Ovary (tissue), 9 donors: Measurements from ENCODE around the gene TPO. TPM values are rescaled to one million over a fixed set of nuclear protein-coding genes. Genes with fewer than 3 reads are reported as not detected.
"Not testable (repeated sequence)": the region's sequence is repeated elsewhere in the genome, so short reads cannot be mapped to it uniquely, and the experiment has no call there.

ENCODE experiments used
- DNase-seq, 5 donors: peaks; one replicate each; pipeline ENCODE4 v3.0.0-alpha.2; 2019 to 2020
- H3K27ac ChIP-seq, 2 donors: fragments of 200-600 bp; one replicate each; pipeline versions ENCODE4 v1.5.1 to v1.8.0; 2019 to 2022
- H3K27me3 ChIP-seq: fragments of 200-600 bp; one replicate; pipeline ENCODE4 v1.8.0; 2022
- H3K36me3 ChIP-seq: fragments of 200-600 bp; sonication (generic); one replicate; pipeline ENCODE4 v1.5.1; 2019
- H3K4me1 ChIP-seq: one replicate; pipeline ENCODE4 v1.8.1; 2013; ENCODE audit warnings: mild to moderate bottlenecking, moderate library complexity; ENCODE audit not compliant: insufficient read depth
- H3K4me3 ChIP-seq: fragments of 200-600 bp; sonication (generic); one replicate; pipeline ENCODE4 v1.5.1; 2017
- H3K9me3 ChIP-seq, 2 donors: fragments of 200-600 bp in 1 of 2; sonication (generic) in 1 of 2; one replicate each; pipeline versions ENCODE4 v1.5.1 to v1.8.1; 2013 to 2019; ENCODE audit warnings: mild to moderate bottlenecking in 1 of 2, moderate library complexity in 1 of 2
- EP300 ChIP-seq: sonication (generic); formaldehyde crosslinking; IDR thresholded peaks from one replicate; pipeline ENCODE4 v1.6.1; 2017; ENCODE audit warnings: antibody characterized with exemption
- POLR2A ChIP-seq: fragments of 450-650 bp; IDR thresholded peaks from one replicate; pipeline ENCODE4 v1.6.1; 2017; ENCODE audit warnings: antibody characterized with exemption, mild to moderate bottlenecking, moderate library complexity
- WGBS, 3 donors: extraction: QIAGEN DNeasy Blood & Tissue Kit in 1 of 3; methylation state at CpG; one replicate each; pipeline versions ENCODE4 v1.1.5 to v1.1.7; 2013 to 2017; 5-methylcytosine and 5-hydroxymethylcytosine counted together
- intact Hi-C, 4 donors: fragments of 100-400 bp; cut with DNase I; formaldehyde crosslinking; loops; one replicate each; pipeline versions ENCODE4 v1.11.0 to v1.15.1; 2022 to 2023
- polyA plus RNA-seq, 2 donors: library from polyadenylated mRNA; stranded (reverse); fragments of 200-250 nt in 1 of 2; fragments of 350-450 nt in 1 of 2; fragmentation: Illumina TruSeq in 1 of 2; extraction: RNeasy Lipid Tissue Mini Kit (QIAGEN cat#74804) in 1 of 2; gene quantifications; one replicate each; pipeline ENCODE4 v1.2.3, GENCODE V29; 2013 to 2014
- total RNA-seq, 7 donors: library from RNA; depleted of rRNA in 2 of 7; stranded (reverse); fragments of >200 nt in 2 of 7; fragmentation: NEBNext Ultra II Directional in 3 of 7; extraction: Animal tissue kit (Norgen Biotek cat#: 25700) in 3 of 7; gene quantifications; one replicate each; pipeline versions ENCODE4 v1.1.0 to v1.2.4, GENCODE V29; 2016 to 2023
- TF ChIP-seq, protein P1 (sequence below), 3 donors: fragments of 450-650 bp in 2 of 3; fragments of 200-600 bp in 1 of 3; IDR thresholded peaks; one replicate each; pipeline versions ENCODE4 v1.5.1 to v1.8.0; 2016 to 2022; ENCODE audit warnings: antibody characterized with exemption in 3 of 3, mild to moderate bottlenecking in 1 of 3
- donor health status: DM: no; HTN: no; CAD: no; lungs with moderate emphysema.
- donor health status: DM: no; HTN: no; CAD: no.
- donor health status: Bipolar disorder and iron deficiency.
- donor health status: DM: yes; HTN: yes; CAD: no.
- donor health status: DM: no; HTN: no; CAD: no.
- donor health status: DM: yes; HTN: yes; CAD: no.

The TPO gene
- total and polyA plus RNA-seq, 9 donors: 0.18 to 0.46 (median 0.30) TPM; not detected in 4

DNA sequence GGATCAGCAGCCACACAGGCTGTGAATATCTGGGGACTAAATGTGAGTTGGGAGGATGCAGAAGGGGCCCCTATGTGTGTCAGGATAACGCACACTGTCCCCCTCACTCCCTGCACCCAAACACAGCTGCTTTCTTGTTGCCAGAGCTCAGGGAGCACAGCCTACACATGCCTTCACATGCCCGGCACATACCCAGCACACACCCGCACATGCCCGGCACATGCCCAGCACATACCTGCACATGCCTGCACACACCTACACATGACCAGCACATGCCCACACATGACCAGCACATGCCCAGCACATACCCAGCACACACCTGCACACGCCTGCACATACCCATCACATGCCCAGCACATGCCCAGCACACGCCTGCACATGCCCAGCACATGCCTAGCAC lies 75.6 kb downstream of the TPO start:
- intact Hi-C loops: no loop called here
- H3K9me3 ChIP-seq: no peaks in the 10 kb centered on the region
- DNase-seq: no peak
- TF ChIP-seq, protein P1, sequence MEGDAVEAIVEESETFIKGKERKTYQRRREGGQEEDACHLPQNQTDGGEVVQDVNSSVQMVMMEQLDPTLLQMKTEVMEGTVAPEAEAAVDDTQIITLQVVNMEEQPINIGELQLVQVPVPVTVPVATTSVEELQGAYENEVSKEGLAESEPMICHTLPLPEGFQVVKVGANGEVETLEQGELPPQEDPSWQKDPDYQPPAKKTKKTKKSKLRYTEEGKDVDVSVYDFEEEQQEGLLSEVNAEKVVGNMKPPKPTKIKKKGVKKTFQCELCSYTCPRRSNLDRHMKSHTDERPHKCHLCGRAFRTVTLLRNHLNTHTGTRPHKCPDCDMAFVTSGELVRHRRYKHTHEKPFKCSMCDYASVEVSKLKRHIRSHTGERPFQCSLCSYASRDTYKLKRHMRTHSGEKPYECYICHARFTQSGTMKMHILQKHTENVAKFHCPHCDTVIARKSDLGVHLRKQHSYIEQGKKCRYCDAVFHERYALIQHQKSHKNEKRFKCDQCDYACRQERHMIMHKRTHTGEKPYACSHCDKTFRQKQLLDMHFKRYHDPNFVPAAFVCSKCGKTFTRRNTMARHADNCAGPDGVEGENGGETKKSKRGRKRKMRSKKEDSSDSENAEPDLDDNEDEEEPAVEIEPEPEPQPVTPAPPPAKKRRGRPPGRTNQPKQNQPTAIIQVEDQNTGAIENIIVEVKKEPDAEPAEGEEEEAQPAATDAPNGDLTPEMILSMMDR (IDR thresholded peaks at IDR 0.05): no peak
- TF ChIP-seq POLR2A (no peak), EP300 (no peak)
- H3K4me3 ChIP-seq: no peak overlapping the region
- H3K27ac ChIP-seq: no peak overlapping the region
- WGBS, 3 donors: 92 to 95% (median 92%) methylated on average over 6 of the region's 6 CpGs
- H3K36me3 ChIP-seq: no peaks in the 10 kb centered on the region
- no peaks in the 10 kb centered on the region for H3K27me3 ChIP-seq
- H3K4me1 ChIP-seq: no peaks in the 10 kb centered on the region

DNA sequence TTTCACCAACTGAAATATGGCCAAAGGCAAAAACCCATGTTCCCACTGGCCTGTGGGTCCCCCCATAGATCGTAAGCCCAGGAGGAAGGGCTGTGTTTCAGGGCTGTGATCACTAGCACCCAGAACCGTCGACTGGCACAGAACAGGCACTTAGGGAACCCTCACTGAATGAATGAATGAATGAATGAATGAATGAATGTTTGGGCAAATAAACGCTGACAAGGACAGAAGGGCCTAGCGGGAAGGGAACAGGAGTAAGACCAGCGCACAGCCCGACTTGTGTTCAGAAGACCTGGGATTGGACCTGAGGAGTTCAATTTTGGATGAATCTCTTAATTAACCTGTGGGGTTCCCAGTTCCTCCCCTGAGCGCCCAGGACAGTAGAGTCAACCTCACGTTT lies 76.2 kb downstream of the TPO start:
- DNase-seq: no peak

DNA sequence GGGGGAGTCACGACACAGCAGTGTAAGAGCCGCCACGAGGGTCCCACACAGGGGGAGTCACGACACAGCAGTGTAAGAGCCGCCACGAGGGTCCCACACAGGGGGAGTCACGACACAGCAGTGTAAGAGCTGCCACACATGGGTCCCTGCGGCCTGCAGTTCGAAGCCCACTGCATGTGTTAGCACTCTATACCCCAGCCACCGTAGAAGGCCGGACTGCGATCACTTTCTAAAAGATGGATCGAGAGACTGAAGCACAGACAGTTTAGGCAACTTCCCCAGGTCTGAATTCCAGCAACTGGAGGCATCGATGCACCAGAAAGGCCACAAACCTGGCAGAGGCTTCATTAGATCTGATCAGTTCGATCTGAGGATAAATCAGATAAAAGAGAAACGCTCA lies 77.1 kb downstream of the TPO start:
- WGBS, 3 donors: 92 to 94% (median 93%) methylated on average over 15 to 16 of the region's 16 CpGs
- DNase-seq, intact Hi-C loops, H3K4me1 ChIP-seq, H3K27ac ChIP-seq, H3K36me3 ChIP-seq, H3K4me3 ChIP-seq, H3K9me3 ChIP-seq, H3K27me3 ChIP-seq: not testable (repeated sequence)

More for the DNA sequence above, 76.2 kb downstream of the TPO start:
- intact Hi-C loops: no loop called here
- Histone ChIP-seq H3K27ac (no peak overlapping the region), H3K4me3 (no peak overlapping the region), H3K4me1 (no peaks in the 10 kb centered on the region), H3K36me3 (no peaks in the 10 kb centered on the region), H3K9me3 (no peaks in the 10 kb centered on the region), H3K27me3 (no peaks in the 10 kb centered on the region)
- 95 to 98% (median 97%) methylated on average over 9 of the region's 9 CpGs for WGBS, 3 donors
- TF ChIP-seq, protein P1 (IDR thresholded peaks at IDR 0.05): no peak
- TF ChIP-seq POLR2A (no peak), EP300 (no peak)

DNA sequence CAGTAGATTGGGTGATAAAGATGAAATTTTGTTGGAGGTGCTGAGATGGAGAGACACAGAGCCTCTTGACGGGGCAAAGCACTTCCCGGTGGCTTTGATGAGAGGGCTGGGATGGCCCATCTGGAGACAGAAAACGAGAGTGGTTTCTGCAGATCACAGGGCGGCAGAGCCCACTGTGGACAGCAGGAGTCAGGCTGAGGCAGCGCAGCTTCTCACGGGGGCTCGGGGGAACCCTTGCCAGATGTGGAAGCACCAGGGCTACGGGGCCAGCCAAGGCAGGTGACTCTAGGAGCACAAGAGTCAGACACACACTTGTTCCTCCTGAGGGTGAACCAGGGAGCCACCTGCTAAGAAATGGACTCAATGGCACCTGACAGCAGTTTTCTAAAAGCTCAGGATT lies 78.5 kb downstream of the TPO start:
- H3K4me3 ChIP-seq: no peak overlapping the region
- H3K9me3 ChIP-seq: no peaks in the 10 kb centered on the region
- H3K36me3 ChIP-seq: no peaks in the 10 kb centered on the region
- DNase-seq: no peak
- no peaks in the 10 kb centered on the region for H3K27me3 ChIP-seq
- no peak overlapping the region for H3K27ac ChIP-seq
- intact Hi-C loops: no loop called here
- no peaks in the 10 kb centered on the region for H3K4me1 ChIP-seq
- WGBS, 3 donors: 81 to 87% (median 84%) methylated on average over 8 of the region's 8 CpGs
- TF ChIP-seq, protein P1 (IDR thresholded peaks at IDR 0.05): no peak
- TF ChIP-seq EP300 (no peak), POLR2A (no peak)

DNA sequence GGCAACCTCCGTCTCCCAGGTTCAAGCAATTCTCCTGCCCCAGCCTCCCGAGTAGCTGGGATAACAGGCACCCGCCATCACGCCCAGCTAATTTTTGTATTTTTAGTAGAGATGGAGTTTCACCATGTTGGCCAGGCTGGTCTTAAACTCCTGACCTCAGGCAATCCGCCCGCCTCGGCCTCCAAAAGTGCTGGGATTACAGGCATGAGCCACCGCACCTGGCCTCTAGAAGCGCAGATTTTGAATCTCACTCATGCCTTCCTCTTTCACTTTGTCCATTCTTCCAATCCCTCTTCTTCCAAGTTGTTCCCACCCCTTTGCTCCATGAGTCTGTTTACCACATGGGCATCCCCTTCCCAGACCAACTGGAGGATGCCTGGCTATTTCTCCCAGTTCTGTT lies 79.0 kb downstream of the TPO start:
- H3K27ac ChIP-seq, H3K4me1 ChIP-seq, H3K27me3 ChIP-seq, intact Hi-C loops, H3K4me3 ChIP-seq, DNase-seq, H3K9me3 ChIP-seq, H3K36me3 ChIP-seq: not testable (repeated sequence)
- WGBS, 3 donors: 92 to 94% (median 94%) methylated on average over 9 of the region's 9 CpGs
